Measurements from ENCODE around the gene STK39.

STK39 gene

GRCh38 chr2:167962436-167963226 is 284.8 kb downstream of the STK39 start:
- Histone ChIP-seq H3K36me3 (ENCODE audit: control insufficient read depth in 1 of 2, insufficient read depth in 2 of 2, low read depth in 1 of 2, low read length in 2 of 2) (peaks cover 9 to 15% of the 10 kb centered on the region in 2 experiments), H3K4ac (ENCODE audit: low read depth in 1 of 2, low read length in 2 of 2) (no peak overlapping the region), H2BK120ac (ENCODE audit: low read depth, low read length) (no peak overlapping the region), H2BK15ac (ENCODE audit: low read depth, poor library complexity, severe bottlenecking) (no peak overlapping the region), H2AK5ac (ENCODE audit: low read length, severe bottlenecking) (no peak overlapping the region), H3K14ac (ENCODE audit: low read length in 2 of 2) (no peak overlapping the region), H3K27ac (ENCODE audit: low read length, poor library complexity, severe bottlenecking) (no peak overlapping the region), H2BK5ac (ENCODE audit: low read depth, low read length, poor library complexity, severe bottlenecking) (no peak overlapping the region), H4K8ac (ENCODE audit: low read length) (no peak overlapping the region), H3K9me3 (ENCODE audit: control insufficient read depth, low read length) (no peaks in the 10 kb centered on the region), H3K4me2 (ENCODE audit: low read length, poor library complexity, severe bottlenecking) (no peak overlapping the region), H3K79me1 (replicated peaks; ENCODE audit: low read length, poor library complexity, severe bottlenecking) (peaks cover 3% of the 10 kb centered on the region), H3K23ac (ENCODE audit: low read length in 2 of 2) (no peak overlapping the region), H3K27me3 (ENCODE audit: control insufficient read depth in 1 of 2, insufficient read depth in 1 of 2, low read length in 2 of 2) (no peaks in the 10 kb centered on the region), H3K4me1 (ENCODE audit: control insufficient read depth, insufficient read depth, low read depth, low read length) (no peaks in the 10 kb centered on the region), H3K9ac (ENCODE audit: low read length) (no peak overlapping the region), H3K18ac (ENCODE audit: low read depth in 1 of 2, low read length in 2 of 2) (no peak overlapping the region), H2AFZ (ENCODE audit: low read depth, low read length) (no peak overlapping the region), H3K4me3 (ENCODE audit: insufficient read depth in 1 of 2, low read depth in 1 of 2, low read length in 2 of 2) (no peak overlapping the region), H4K91ac (ENCODE audit: low read length) (no peak overlapping the region), H2BK12ac (ENCODE audit: low read length in 2 of 2) (no peak overlapping the region)
- DNase-seq, result no peak
- 87% methylated on average over 10 of the region's 10 CpGs for WGBS

- H3K9ac ChIP-seq (ENCODE audit: low read length), result no peak overlapping the region
- no peaks in the 10 kb centered on the region for H3K4me1 ChIP-seq (ENCODE audit: control insufficient read depth, insufficient read depth, low read depth, low read length)
- no peak for DNase-seq
- no peak overlapping the region for H4K8ac ChIP-seq (ENCODE audit: low read length)
- H3K4me3 ChIP-seq (ENCODE audit: insufficient read depth in 1 of 2, low read depth in 1 of 2, low read length in 2 of 2), result no peak overlapping the region
- no peak overlapping the region for H2AFZ ChIP-seq (ENCODE audit: low read depth, low read length)
- no peak overlapping the region for H3K23ac ChIP-seq (ENCODE audit: low read length in 2 of 2)
- no peak overlapping the region for H3K27ac ChIP-seq (ENCODE audit: low read length, poor library complexity, severe bottlenecking)
- no peak overlapping the region for H2AK5ac ChIP-seq (ENCODE audit: low read length, severe bottlenecking)
- no peak overlapping the region for H3K4ac ChIP-seq (ENCODE audit: low read depth in 1 of 2, low read length in 2 of 2)
- peaks cover 9 to 15% of the 10 kb centered on the region in 2 experiments for H3K36me3 ChIP-seq (ENCODE audit: control insufficient read depth in 1 of 2, insufficient read depth in 2 of 2, low read depth in 1 of 2, low read length in 2 of 2)
- H2BK12ac ChIP-seq (ENCODE audit: low read length in 2 of 2), result no peak overlapping the region
- H2BK5ac ChIP-seq (ENCODE audit: low read depth, low read length, poor library complexity, severe bottlenecking), result no peak overlapping the region
- WGBS, result 100% methylated on average over 3 of the region's 3 CpGs
- H4K91ac ChIP-seq (ENCODE audit: low read length), result no peak overlapping the region
- no peaks in the 10 kb centered on the region for H3K27me3 ChIP-seq (ENCODE audit: control insufficient read depth in 1 of 2, insufficient read depth in 1 of 2, low read length in 2 of 2)
- no peak overlapping the region for H3K4me2 ChIP-seq (ENCODE audit: low read length, poor library complexity, severe bottlenecking)
- no peak overlapping the region for H2BK120ac ChIP-seq (ENCODE audit: low read depth, low read length)
- H3K9me3 ChIP-seq (ENCODE audit: control insufficient read depth, low read length), result no peaks in the 10 kb centered on the region
- peaks cover 1% of the 10 kb centered on the region for H3K79me1 ChIP-seq (replicated peaks; ENCODE audit: low read length, poor library complexity, severe bottlenecking)
- H3K14ac ChIP-seq (ENCODE audit: low read length in 2 of 2), result no peak overlapping the region
- no peak overlapping the region for H2BK15ac ChIP-seq (ENCODE audit: low read depth, poor library complexity, severe bottlenecking)
- no peak overlapping the region for H3K18ac ChIP-seq (ENCODE audit: low read depth in 1 of 2, low read length in 2 of 2)
These were observed 285.8 kb downstream of the STK39 start for GRCh38 chr2:167961536-167962048.

DNA sequence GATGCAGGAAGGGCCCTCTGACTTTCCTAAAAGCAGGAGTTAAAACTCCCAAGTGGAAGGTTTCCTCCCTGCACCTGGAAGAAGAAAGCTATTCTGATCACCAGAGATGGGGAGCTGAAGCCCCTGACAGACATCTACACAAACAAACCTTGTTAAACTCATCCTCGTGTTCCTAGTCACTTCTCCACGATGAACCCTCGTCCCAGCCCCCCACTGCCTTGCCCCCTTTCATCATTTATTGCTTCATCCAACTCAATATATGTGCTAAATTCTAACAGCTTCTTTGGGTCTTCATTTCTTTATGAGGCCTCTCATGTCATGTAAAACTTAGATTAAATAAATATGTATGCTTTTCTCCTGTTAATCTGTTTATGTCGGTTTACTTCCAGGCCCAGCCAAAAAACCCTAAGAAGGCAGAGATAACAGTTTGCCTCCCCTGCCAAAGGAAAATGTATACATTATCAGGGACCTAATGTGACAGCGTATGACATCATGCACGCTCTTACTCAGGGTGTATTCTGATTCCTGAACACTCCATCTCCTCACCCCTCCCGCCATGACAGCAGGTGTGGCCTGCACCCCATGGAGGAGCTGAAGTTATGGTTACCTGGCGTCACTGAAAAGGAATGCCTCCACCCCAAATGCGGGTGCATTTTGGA is 287.2 kb downstream of the STK39 start:
- Histone ChIP-seq H3K14ac (ENCODE audit: low read length in 2 of 2) (peak overlapping the region in 1 of 2 experiments; percentile 83), H3K9me3 (ENCODE audit: control insufficient read depth, low read length) (no peaks in the 10 kb centered on the region), H3K23ac (ENCODE audit: low read length in 2 of 2) (no peak overlapping the region), H3K36me3 (ENCODE audit: control insufficient read depth in 1 of 2, insufficient read depth in 2 of 2, low read depth in 1 of 2, low read length in 2 of 2) (peaks cover 9 to 15% of the 10 kb centered on the region in 2 experiments), H2BK120ac (ENCODE audit: low read depth, low read length) (no peak overlapping the region), H3K4me2 (ENCODE audit: low read length, poor library complexity, severe bottlenecking) (no peak overlapping the region), H4K8ac (ENCODE audit: low read length) (no peak overlapping the region), H3K27ac (ENCODE audit: low read length, poor library complexity, severe bottlenecking) (no peak overlapping the region), H3K4me3 (ENCODE audit: insufficient read depth in 1 of 2, low read depth in 1 of 2, low read length in 2 of 2) (no peak overlapping the region), H2AFZ (ENCODE audit: low read depth, low read length) (no peak overlapping the region), H3K4me1 (ENCODE audit: control insufficient read depth, insufficient read depth, low read depth, low read length) (no peaks in the 10 kb centered on the region), H3K18ac (ENCODE audit: low read depth in 1 of 2, low read length in 2 of 2) (no peak overlapping the region), H3K4ac (ENCODE audit: low read depth in 1 of 2, low read length in 2 of 2) (no peak overlapping the region), H3K27me3 (ENCODE audit: control insufficient read depth in 1 of 2, insufficient read depth in 1 of 2, low read length in 2 of 2) (no peaks in the 10 kb centered on the region), H4K91ac (ENCODE audit: low read length) (no peak overlapping the region), H3K79me1 (replicated peaks; ENCODE audit: low read length, poor library complexity, severe bottlenecking) (peaks cover 1% of the 10 kb centered on the region), H3K9ac (ENCODE audit: low read length) (no peak overlapping the region), H2BK5ac (ENCODE audit: low read depth, low read length, poor library complexity, severe bottlenecking) (no peak overlapping the region), H2BK12ac (ENCODE audit: low read length in 2 of 2) (no peak overlapping the region), H2AK5ac (ENCODE audit: low read length, severe bottlenecking) (no peak overlapping the region), H2BK15ac (ENCODE audit: low read depth, poor library complexity, severe bottlenecking) (no peak overlapping the region)
- 97% methylated on average over 9 of the region's 9 CpGs for WGBS
- DNase-seq, result no peak

DNA sequence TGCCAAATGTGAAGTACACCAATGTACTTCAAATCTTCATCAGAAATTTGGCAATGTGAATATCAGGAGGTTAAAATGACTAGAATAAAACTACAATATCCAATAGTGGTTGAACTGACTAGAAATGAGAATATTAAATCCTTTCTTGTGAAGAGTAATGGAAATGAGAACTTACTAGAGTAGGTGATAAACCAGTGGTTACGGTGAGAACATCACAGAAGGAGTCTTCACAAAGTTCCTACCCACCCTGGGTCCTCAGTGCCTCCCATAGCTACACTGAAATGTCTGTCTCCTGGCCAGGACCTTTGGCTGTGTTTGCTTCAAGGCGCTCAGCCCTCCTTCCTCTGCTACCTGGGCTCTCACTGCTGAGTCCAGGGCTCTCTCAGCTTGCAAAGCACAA is 289.7 kb downstream of the STK39 start:
- no peak overlapping the region for H4K91ac ChIP-seq (ENCODE audit: low read length)
- H3K9ac ChIP-seq (ENCODE audit: low read length), result no peak overlapping the region
- peaks cover 7% of the 10 kb centered on the region in 2 experiments for H3K36me3 ChIP-seq (ENCODE audit: control insufficient read depth in 1 of 2, insufficient read depth in 2 of 2, low read depth in 1 of 2, low read length in 2 of 2)
- H2BK12ac ChIP-seq (ENCODE audit: low read length in 2 of 2), result no peak overlapping the region
- no peak overlapping the region for H4K8ac ChIP-seq (ENCODE audit: low read length)
- H3K4me3 ChIP-seq (ENCODE audit: insufficient read depth in 1 of 2, low read depth in 1 of 2, low read length in 2 of 2), result no peak overlapping the region
- H3K14ac ChIP-seq (ENCODE audit: low read length in 2 of 2), result no peak overlapping the region
- H3K27me3 ChIP-seq (ENCODE audit: control insufficient read depth in 1 of 2, insufficient read depth in 1 of 2, low read length in 2 of 2), result no peaks in the 10 kb centered on the region
- no peak overlapping the region for H2BK5ac ChIP-seq (ENCODE audit: low read depth, low read length, poor library complexity, severe bottlenecking)
- H3K4ac ChIP-seq (ENCODE audit: low read depth in 1 of 2, low read length in 2 of 2), result no peak overlapping the region
- DNase-seq, result no peak
- no peaks in the 10 kb centered on the region for H3K4me1 ChIP-seq (ENCODE audit: control insufficient read depth, insufficient read depth, low read depth, low read length)
- peaks cover 1% of the 10 kb centered on the region for H3K79me1 ChIP-seq (replicated peaks; ENCODE audit: low read length, poor library complexity, severe bottlenecking)
- H3K18ac ChIP-seq (ENCODE audit: low read depth in 1 of 2, low read length in 2 of 2), result no peak overlapping the region
- H3K9me3 ChIP-seq (ENCODE audit: control insufficient read depth, low read length), result no peaks in the 10 kb centered on the region
- H2BK15ac ChIP-seq (ENCODE audit: low read depth, poor library complexity, severe bottlenecking), result no peak overlapping the region
- WGBS, result 86% methylated on average over 2 of the region's 2 CpGs
- no peak overlapping the region for H3K4me2 ChIP-seq (ENCODE audit: low read length, poor library complexity, severe bottlenecking)
- no peak overlapping the region for H2BK120ac ChIP-seq (ENCODE audit: low read depth, low read length)
- no peak overlapping the region for H3K27ac ChIP-seq (ENCODE audit: low read length, poor library complexity, severe bottlenecking)
- no peak overlapping the region for H2AFZ ChIP-seq (ENCODE audit: low read depth, low read length)
- no peak overlapping the region for H3K23ac ChIP-seq (ENCODE audit: low read length in 2 of 2)
- no peak overlapping the region for H2AK5ac ChIP-seq (ENCODE audit: low read length, severe bottlenecking)

Measured in mesenchymal stem cell (in vitro differentiated cells and primary cell).